ENCODE results near the gene EP300. TPM values are rescaled to one million over a fixed set of nuclear protein-coding genes. Genes with fewer than 3 reads are reported as not detected.
"Not testable (repeated sequence)": the region's sequence is repeated elsewhere in the genome, so short reads cannot be mapped to it uniquely, and the experiment has no call there.

EP300 gene
- total RNA-seq, 1 experiment from 2014 or later, result 30.7 TPM

GRCh38 chr22:41147722-41148121, 55.3 kb downstream of the EP300 start:
- no peak for DNase-seq (ENCODE audit: low spot score)

GRCh38 chr22:41152902-41153301, 60.5 kb downstream of the EP300 start:
- DNase-seq (ENCODE audit: low spot score), result no peak

- no peak for DNase-seq (ENCODE audit: low spot score)
These were observed 64.7 kb downstream of the EP300 start for GRCh38 chr22:41157083-41157482.

- no peak for DNase-seq (ENCODE audit: low spot score)
These were observed 76.8 kb downstream of the EP300 start for GRCh38 chr22:41169157-41169556.

GRCh38 chr22:41171996-41172395, 79.6 kb downstream of the EP300 start:
- DNase-seq (ENCODE audit: low spot score), result no peak

- no peak for DNase-seq (ENCODE audit: low spot score)
These were observed 83.2 kb downstream of the EP300 start for GRCh38 chr22:41175546-41175945.

GRCh38 chr22:41177040-41177621, 84.7 kb downstream of the EP300 start:
- no peak for DNase-seq (ENCODE audit: low spot score)

GRCh38 chr22:41177622-41178424, 85.4 kb downstream of the EP300 start:
- DNase-seq (ENCODE audit: low spot score), result no peak

GRCh38 chr22:41178425-41178975, 86.1 kb downstream of the EP300 start:
- DNase-seq (ENCODE audit: low spot score), result no peak

- not testable (repeated sequence) for DNase-seq (ENCODE audit: low spot score)
These were observed 88.0 kb downstream of the EP300 start for GRCh38 chr22:41180362-41180761.

GRCh38 chr22:41180926-41181325, 88.5 kb downstream of the EP300 start:
- DNase-seq (ENCODE audit: low spot score), result no peak

GRCh38 chr22:41181349-41182241, 89.2 kb downstream of the EP300 start:
- DNase-seq (ENCODE audit: low spot score), result peak; percentile 73

GRCh38 chr22:41184679-41185078, 92.3 kb downstream of the EP300 start:
- DNase-seq (ENCODE audit: low spot score), result no peak

- DNase-seq (ENCODE audit: low spot score), result no peak
These were observed 99.1 kb downstream of the EP300 start for GRCh38 chr22:41191467-41191866.

GRCh38 chr22:41193829-41194228, 101.4 kb downstream of the EP300 start:
- no peak for DNase-seq (ENCODE audit: low spot score)

GRCh38 chr22:41197038-41197972, 104.9 kb downstream of the EP300 start:
- peak; percentile 42 for DNase-seq (ENCODE audit: low spot score)

GRCh38 chr22:41198027-41198580, 105.7 kb downstream of the EP300 start:
- DNase-seq (ENCODE audit: low spot score), result no peak

- DNase-seq (ENCODE audit: low spot score), result no peak
These were observed 108.7 kb downstream of the EP300 start for GRCh38 chr22:41201141-41201540.

- DNase-seq (ENCODE audit: low spot score), result no peak
These were observed 110.7 kb downstream of the EP300 start for GRCh38 chr22:41203118-41203517.

GRCh38 chr22:41204066-41204465, 111.7 kb downstream of the EP300 start:
- no peak for DNase-seq (ENCODE audit: low spot score)

All from H4 (cell line).